ENCODE results near the gene SNAI3.

Gene SNAI3

DNA sequence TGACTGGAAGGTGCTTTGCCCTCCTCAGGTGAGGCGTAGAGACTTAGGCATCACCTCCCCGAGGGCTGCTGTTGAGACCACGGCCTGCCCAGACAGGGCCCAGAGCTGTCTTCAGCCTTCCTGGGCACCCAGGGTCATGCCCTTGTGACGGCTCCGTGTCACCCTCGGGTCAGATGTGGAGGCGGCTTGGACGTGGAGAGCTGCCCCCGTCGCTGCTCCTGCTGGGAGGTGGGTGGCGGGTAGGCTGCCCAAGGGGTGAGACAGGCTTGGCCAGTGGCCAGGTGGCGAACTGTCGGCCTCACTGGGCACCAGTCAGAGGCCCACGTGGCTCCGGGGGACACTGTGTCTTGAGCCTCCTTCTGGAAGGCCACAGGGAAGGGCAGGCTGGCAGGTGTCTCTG is 8.9 kb upstream of the SNAI3 start:
- no peak overlapping the region for H3K4me3 ChIP-seq (ENCODE audit: low read length)
- no peak for DNase-seq (ENCODE audit: low read depth)
- TF ChIP-seq, protein P1, sequence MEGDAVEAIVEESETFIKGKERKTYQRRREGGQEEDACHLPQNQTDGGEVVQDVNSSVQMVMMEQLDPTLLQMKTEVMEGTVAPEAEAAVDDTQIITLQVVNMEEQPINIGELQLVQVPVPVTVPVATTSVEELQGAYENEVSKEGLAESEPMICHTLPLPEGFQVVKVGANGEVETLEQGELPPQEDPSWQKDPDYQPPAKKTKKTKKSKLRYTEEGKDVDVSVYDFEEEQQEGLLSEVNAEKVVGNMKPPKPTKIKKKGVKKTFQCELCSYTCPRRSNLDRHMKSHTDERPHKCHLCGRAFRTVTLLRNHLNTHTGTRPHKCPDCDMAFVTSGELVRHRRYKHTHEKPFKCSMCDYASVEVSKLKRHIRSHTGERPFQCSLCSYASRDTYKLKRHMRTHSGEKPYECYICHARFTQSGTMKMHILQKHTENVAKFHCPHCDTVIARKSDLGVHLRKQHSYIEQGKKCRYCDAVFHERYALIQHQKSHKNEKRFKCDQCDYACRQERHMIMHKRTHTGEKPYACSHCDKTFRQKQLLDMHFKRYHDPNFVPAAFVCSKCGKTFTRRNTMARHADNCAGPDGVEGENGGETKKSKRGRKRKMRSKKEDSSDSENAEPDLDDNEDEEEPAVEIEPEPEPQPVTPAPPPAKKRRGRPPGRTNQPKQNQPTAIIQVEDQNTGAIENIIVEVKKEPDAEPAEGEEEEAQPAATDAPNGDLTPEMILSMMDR (IDR thresholded peaks at IDR 0.05; ENCODE audit: insufficient read depth, low read depth, low read length, missing control alignments) = no peak

DNA sequence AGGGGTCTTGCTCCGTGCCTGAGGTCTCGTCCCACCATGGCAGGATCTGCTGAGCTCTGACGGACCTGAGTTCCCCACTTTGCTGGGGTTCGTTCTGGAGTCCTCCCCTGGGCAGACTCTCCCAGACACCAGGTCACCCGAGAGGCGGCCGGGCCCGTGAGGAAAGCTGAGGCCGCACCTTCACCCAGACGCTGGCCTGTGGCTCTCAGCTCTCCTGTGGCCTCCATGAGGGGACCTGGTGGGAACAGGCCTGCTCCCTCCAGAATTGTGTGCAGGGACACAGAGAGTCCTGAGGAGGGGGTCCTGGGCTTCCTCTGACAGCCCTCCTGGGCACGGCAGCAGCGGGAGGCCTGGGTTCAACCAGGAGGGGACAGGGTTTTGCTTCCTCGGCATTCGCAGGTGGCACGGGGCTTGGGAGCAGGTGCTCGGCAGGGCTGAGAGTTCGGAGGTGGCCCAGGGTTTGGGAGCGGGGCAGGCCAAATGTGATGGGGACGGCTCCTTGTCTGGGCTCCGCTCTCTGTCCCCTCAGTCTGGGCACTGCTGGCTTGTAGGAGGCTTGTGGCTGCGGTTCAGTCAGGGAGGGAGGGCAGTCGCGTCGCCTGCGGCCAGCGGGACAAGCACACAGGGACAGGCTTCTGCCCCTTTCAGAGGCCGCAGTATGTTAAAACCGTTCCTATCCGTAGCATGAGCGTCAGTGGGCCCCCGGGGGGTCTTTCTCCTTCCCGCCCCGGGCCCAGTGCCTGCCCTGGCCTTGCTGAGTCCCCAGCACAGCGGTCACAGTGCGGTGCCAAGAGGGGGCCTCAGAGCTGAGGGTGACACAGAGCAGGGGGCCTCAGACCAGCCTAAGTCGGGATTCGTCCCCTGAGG is 8.1 kb upstream of the SNAI3 start:
- DNase-seq (ENCODE audit: low read depth) = no peak

DNA sequence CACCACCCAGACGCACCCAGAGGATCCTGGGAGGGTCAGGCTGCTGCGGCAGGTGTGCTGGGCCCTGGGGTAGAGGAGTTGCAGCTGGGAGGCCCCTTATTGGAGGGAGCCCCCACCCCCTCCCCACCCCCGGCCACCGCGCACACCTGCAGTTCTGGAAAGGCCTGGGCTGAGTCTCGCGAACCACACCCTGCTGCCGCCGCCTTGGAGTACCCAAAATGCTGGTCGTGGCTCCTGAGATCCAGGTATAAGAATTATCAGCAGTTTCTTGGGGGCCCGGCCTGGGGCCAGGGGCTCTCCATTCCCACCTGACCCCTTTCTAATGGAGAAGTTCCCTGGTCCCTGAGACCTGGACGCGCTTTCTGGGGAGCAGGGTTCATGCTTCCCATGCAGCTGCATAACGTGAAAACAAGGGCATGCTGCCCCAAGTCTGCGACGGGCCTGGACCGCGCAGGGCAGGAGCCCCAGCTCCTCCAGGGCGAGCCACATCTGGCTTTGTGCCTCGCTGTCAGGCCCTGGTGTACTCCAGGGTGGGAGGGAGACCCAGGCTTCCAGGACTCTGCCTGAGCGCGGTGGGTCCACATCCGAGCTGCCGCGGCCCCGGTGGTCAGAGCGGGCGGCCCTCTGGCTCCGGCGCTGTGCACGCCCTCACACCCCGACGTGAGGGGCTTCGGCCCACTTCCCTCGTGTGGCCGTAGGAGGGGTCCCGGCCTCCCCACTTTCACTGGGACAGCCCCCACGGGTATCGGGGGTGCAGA is 7.3 kb upstream of the SNAI3 start:
- no peak for DNase-seq (ENCODE audit: low read depth)
- TF ChIP-seq, protein P1 (IDR thresholded peaks at IDR 0.05; ENCODE audit: insufficient read depth, low read depth, low read length, missing control alignments) = no peak

More for the DNA sequence above, 8.1 kb upstream of the SNAI3 start:
- no peak overlapping the region for H3K4me3 ChIP-seq (ENCODE audit: low read length)
- TF ChIP-seq, protein P1 (IDR thresholded peaks at IDR 0.05; ENCODE audit: insufficient read depth, low read depth, low read length, missing control alignments) = no peak

DNA sequence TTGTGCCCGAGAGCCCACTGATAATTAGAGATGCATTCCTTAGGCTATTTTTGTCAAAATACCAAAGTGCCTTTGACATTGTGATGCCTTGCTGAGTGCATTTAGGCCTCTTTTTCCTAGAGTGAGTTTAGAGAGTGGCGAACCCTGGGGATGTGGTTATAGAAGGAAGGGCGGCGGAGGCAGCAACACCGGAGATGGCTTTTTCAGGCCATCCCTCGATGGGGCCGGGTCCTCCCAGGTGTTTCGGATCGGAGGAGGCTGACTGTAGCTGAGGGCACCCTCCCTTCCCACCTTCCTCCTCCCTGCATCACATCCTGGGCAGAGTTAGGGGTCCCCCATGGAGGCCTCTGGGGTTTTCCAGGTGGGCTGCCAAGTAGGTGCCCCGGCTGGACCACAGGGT is 6.6 kb upstream of the SNAI3 start:
- no peak for DNase-seq (ENCODE audit: low read depth)
- no peak overlapping the region for H3K4me3 ChIP-seq (ENCODE audit: low read length)
- TF ChIP-seq, protein P1 (IDR thresholded peaks at IDR 0.05; ENCODE audit: insufficient read depth, low read depth, low read length, missing control alignments) = no peak

More for the DNA sequence above, 7.3 kb upstream of the SNAI3 start:
- H3K4me3 ChIP-seq (ENCODE audit: low read length) = no peak overlapping the region

DNA sequence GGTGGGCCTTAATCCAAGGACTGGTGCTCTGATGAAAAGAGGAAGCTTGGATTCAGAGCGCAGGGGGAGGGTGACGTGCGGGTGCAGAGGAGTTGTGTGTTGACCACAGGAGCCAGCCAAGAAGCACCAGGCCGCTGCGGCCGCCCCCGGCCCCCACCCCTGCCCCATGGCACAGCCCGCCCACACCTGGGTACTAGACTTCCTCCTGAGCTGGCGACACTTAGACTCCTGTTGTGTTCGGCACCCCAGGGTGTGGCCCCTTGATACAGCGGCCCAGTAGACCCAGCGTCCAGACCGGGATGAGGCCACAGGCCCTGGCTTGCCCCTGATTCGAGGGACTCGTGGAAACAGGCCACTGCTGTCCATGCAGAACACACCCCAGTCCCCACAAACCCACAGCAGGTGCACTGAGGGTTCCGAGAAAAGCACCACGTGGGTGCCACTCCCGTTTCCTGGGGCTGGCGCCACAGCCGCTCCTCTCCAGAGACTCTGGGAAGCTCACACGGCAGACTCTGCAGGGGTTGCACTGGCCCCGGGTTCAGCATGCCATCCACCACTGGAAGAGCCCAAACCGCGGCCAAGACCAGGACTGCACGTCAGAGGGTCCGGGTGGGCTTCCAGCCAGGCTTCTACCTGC is 5.7 kb upstream of the SNAI3 start:
- TF ChIP-seq, protein P1 (IDR thresholded peaks at IDR 0.05; ENCODE audit: insufficient read depth, low read depth, low read length, missing control alignments) = no peak
- no peak overlapping the region for H3K4me3 ChIP-seq (ENCODE audit: low read length)
- DNase-seq (ENCODE audit: low read depth) = no peak

DNA sequence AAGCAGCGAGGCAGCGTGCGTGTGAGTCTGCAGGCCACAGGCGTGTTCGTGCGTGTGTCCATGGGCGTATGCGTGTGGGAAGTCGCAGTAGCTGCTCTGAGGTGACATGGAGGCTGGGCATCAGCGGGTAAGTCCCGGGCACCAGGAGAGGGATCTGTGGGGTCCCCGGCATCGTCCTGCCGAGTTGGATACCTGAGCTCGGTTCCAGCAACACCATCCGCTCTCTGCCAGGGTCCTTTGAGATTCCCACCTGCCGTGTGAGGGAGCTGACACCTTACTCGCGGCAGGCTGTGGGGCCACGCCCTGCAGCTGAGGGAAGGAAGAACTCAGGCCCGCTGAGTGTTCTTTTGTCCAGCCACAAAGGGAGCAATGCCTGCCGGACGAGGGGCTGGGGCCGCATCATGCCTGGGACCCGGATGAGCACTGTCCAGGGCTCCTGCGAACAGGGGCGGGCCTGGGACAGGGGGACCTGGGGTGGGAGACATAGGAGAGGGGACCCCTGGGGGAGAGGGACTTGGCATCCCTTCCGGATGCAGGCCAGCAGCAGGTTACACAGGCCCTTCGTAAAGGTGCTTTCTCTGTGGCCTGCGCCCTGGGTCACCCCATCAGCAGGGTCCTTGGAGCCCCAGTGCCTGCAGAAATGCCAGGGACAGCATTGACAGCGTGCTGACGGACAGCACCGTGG is 5.0 kb upstream of the SNAI3 start:
- DNase-seq (ENCODE audit: low read depth) = no peak
- no peak overlapping the region for H3K4me3 ChIP-seq (ENCODE audit: low read length)
- TF ChIP-seq, protein P1 (IDR thresholded peaks at IDR 0.05; ENCODE audit: insufficient read depth, low read depth, low read length, missing control alignments) = no peak
